ENCODE measurements around the gene DNLZ.

GRCh38 chr9:136349546-136349945 lies 14.0 kb downstream of the DNLZ start:
- no peak for TF ChIP-seq POLR2A (IDR thresholded peaks at IDR 0.05)
- TF ChIP-seq, protein P1, sequence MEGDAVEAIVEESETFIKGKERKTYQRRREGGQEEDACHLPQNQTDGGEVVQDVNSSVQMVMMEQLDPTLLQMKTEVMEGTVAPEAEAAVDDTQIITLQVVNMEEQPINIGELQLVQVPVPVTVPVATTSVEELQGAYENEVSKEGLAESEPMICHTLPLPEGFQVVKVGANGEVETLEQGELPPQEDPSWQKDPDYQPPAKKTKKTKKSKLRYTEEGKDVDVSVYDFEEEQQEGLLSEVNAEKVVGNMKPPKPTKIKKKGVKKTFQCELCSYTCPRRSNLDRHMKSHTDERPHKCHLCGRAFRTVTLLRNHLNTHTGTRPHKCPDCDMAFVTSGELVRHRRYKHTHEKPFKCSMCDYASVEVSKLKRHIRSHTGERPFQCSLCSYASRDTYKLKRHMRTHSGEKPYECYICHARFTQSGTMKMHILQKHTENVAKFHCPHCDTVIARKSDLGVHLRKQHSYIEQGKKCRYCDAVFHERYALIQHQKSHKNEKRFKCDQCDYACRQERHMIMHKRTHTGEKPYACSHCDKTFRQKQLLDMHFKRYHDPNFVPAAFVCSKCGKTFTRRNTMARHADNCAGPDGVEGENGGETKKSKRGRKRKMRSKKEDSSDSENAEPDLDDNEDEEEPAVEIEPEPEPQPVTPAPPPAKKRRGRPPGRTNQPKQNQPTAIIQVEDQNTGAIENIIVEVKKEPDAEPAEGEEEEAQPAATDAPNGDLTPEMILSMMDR (IDR thresholded peaks at IDR 0.05): no peak

All from thyroid gland (tissue), 4 donors.